GM23338 (cell line): ENCODE results near the gene EFCAB6. TPM values are rescaled to one million over a fixed set of nuclear protein-coding genes. Genes with fewer than 3 reads are reported as not detected.

Experiments
- ATAC-seq: fragments of 200-7000 bp; cut with Tn5 transposase; 3 replicates; pipeline ENCODE4 v1.9.1; 2020
- DNase-seq: peaks from one replicate; pipeline ENCODE4 v3.0.0-alpha.2; 2015; ENCODE audit warnings: low spot score
- H2AFZ ChIP-seq: fragments of 200-600 bp; sonication (generic); 2 replicates; pipeline ENCODE4 v1.8.0; 2016; ENCODE audit warnings: antibody characterized with exemption, mild to moderate bottlenecking, moderate library complexity
- H3F3A ChIP-seq: fragments of 200-600 bp; sonication (generic); replicated peaks from 2 replicates; pipeline ENCODE4 v1.8.0; 2017; ENCODE audit warnings: antibody characterized with exemption, mixed run types, low read depth
- H3K27ac ChIP-seq: fragments of 200-600 bp; sonication (generic); 2 replicates; pipeline ENCODE4 v1.6.1; 2016; ENCODE audit warnings: low read depth
- H3K27me3 ChIP-seq: fragments of 200-600 bp; sonication (generic); 2 replicates; pipeline ENCODE4 v1.8.0; 2016; ENCODE audit warnings: mild to moderate bottlenecking, mixed run types, moderate library complexity; ENCODE audit not compliant: insufficient read depth
- H3K36me3 ChIP-seq: fragments of 200-600 bp; sonication (generic); 2 replicates; pipeline ENCODE4 v1.8.0; 2016; ENCODE audit warnings: mild to moderate bottlenecking; ENCODE audit not compliant: insufficient read depth
- H3K4me1 ChIP-seq: fragments of 200-600 bp; sonication (generic); 2 replicates; pipeline ENCODE4 v1.8.0; 2016; ENCODE audit warnings: mild to moderate bottlenecking, moderate library complexity; ENCODE audit not compliant: insufficient read depth
- H3K4me2 ChIP-seq: fragments of 200-600 bp; sonication (generic); 2 replicates; pipeline ENCODE4 v1.7.1; 2017; ENCODE audit warnings: mixed run types
- H3K4me3 ChIP-seq: fragments of 200-600 bp; sonication (generic); 2 replicates; pipeline ENCODE4 v1.6.1; 2016; ENCODE audit warnings: mixed run types
- H3K79me2 ChIP-seq: fragments of 200-600 bp; sonication (generic); replicated peaks from 2 replicates; pipeline ENCODE4 v1.8.0; 2017; ENCODE audit warnings: mild to moderate bottlenecking; ENCODE audit not compliant: insufficient read depth
- H3K9me2 ChIP-seq: fragments of 200-600 bp; sonication (generic); 2 replicates; pipeline ENCODE4 v1.8.0; 2017; ENCODE audit not compliant: insufficient read depth
- H4K20me1 ChIP-seq: fragments of 200-600 bp; sonication (generic); replicated peaks from 2 replicates; pipeline ENCODE4 v1.8.0; 2017; ENCODE audit warnings: mild to moderate bottlenecking; ENCODE audit not compliant: insufficient read depth
- H3K27ac Mint-ChIP-seq: 2 replicates; pipeline ENCODE4 v1.8.0; 2020; ENCODE audit warnings: inconsistent platforms, mild to moderate bottlenecking, moderate library complexity, mixed read lengths
- H3K27me3 Mint-ChIP-seq: 3 replicates; pipeline ENCODE4 v1.8.0; 2022; ENCODE audit warnings: low read depth, mild to moderate bottlenecking, moderate library complexity, mixed read lengths, inconsistent platforms; ENCODE audit not compliant: insufficient read depth, poor library complexity
- H3K36me3 Mint-ChIP-seq: 3 replicates; pipeline ENCODE4 v1.8.0; 2021; ENCODE audit warnings: low read depth, mild to moderate bottlenecking, inconsistent platforms, moderate library complexity, mixed read lengths
- H3K4me1 Mint-ChIP-seq: 3 replicates; pipeline ENCODE4 v1.8.0; 2020; ENCODE audit warnings: mild to moderate bottlenecking, inconsistent platforms, mixed read lengths
- H3K4me3 Mint-ChIP-seq: 3 replicates; pipeline ENCODE4 v1.8.0; 2021; ENCODE audit warnings: moderate library complexity, mild to moderate bottlenecking, inconsistent platforms, mixed read lengths
- H3K9me3 Mint-ChIP-seq: 3 replicates; pipeline ENCODE4 v1.8.0; 2020; ENCODE audit warnings: moderate library complexity, mild to moderate bottlenecking, inconsistent platforms, mixed read lengths
- CREB1 ChIP-seq: fragments of 250-450 bp; sonication (Bioruptor Pico); IDR thresholded peaks from 2 replicates; pipeline ENCODE4 v1.5.0; 2020; ENCODE audit warnings: low read depth, mild to moderate bottlenecking, moderate library complexity
- CTCF ChIP-seq, 2 experiments: fragments of 200-600 bp in 1 of 2; sonication (generic) in 1 of 2; conservative IDR thresholded peaks; 2 replicates each; pipeline versions ENCODE4 v1.5.1 to v1.6.1; 2016 to 2017; ENCODE audit warnings: antibody characterized with exemption in 2 of 2, low read depth in 2 of 2, mild to moderate bottlenecking in 2 of 2, moderate library complexity in 1 of 2
- EZH2phosphoT487 ChIP-seq: fragments of 200-600 bp; sonication (generic); IDR thresholded peaks from one replicate; pipeline ENCODE4 v1.8.1; 2018; ENCODE audit warnings: antibody characterized with exemption; ENCODE audit not compliant: unreplicated experiment
- STAT1 ChIP-seq: IDR thresholded peaks from one replicate; pipeline ENCODE4 v1.6.1; 2016; ENCODE audit warnings: antibody characterized with exemption; ENCODE audit not compliant: unreplicated experiment
- ZNF462 ChIP-seq: fragments of 250-450 bp; sonication (Bioruptor Pico); IDR thresholded peaks from 2 replicates; pipeline ENCODE4 v1.5.0; 2020; ENCODE audit warnings: mild to moderate bottlenecking, moderate library complexity
- polyA plus RNA-seq: library from polyadenylated mRNA; unstranded; fragments of >200 nt; fragmentation: Nextera tagmentation; extraction: Ambion mirVana; gene quantifications from 2 replicates; pipeline ENCODE4 v1.2.1, GENCODE V29; 2016
- total RNA-seq: library from RNA; depleted of rRNA; stranded (reverse); fragments of >200 nt; shearing (Covaris generic); gene quantifications from 2 replicates; pipeline ENCODE4 v1.2.3, GENCODE V29; 2014

Gene EFCAB6
- total and polyA plus RNA-seq, 2 experiments from 2014 or later: 1.1 to 1.8 TPM

GRCh38 chr22:43561415-43562178 is 250.5 kb downstream of the EFCAB6 start:
- Histone ChIP-seq H3K4me3 (no peak overlapping the region), H3K27me3 (no peaks in the 10 kb centered on the region), H3K27ac (no peak overlapping the region), H3K4me1 (no peaks in the 10 kb centered on the region), H3K36me3 (no peaks in the 10 kb centered on the region), H4K20me1 (no peaks in the 10 kb centered on the region), H3F3A (no peaks in the 10 kb centered on the region), H2AFZ (peak overlapping the region; percentile 32; the same call in 1 of the 2 replicates), H3K9me2 (0 out of 2 replicates have a peak, but pooled peaks cover 6% of the 10 kb centered on the region), H3K79me2 (no peaks in the 10 kb centered on the region), H3K4me2 (peak overlapping the region; percentile 32; the same call in 1 of the 2 replicates)
- Mint-ChIP-seq H3K27ac (no peak overlapping the region), H3K9me3 (peaks cover 16% of the 10 kb centered on the region; the same call in 1 of the 3 replicates), H3K4me1 (peaks cover 5% of the 10 kb centered on the region), H3K4me3 (no peak overlapping the region), H3K36me3 (no peaks in the 10 kb centered on the region), H3K27me3 (peaks cover 11% of the 10 kb centered on the region)
- ATAC-seq (no peak), DNase-seq (no peak)
- TF ChIP-seq CREB1 (CRISPR knock-in tag) (no peak), CTCF (conservative IDR thresholded peaks at IDR 0.05; ENCODE audit: low read depth in 2 of 2) (no peak), ZNF462 (CRISPR knock-in tag) (no peak), EZH2phosphoT487 (no peak), STAT1 (no peak)
